AG09319 (cell line): Measurements from ENCODE around the gene CYP2B6.

Experiments
- DNase-seq: peaks from one replicate; pipeline ENCODE4 v3.0.0-alpha.2; 2010; ENCODE audit warnings: low read depth; ENCODE audit errors: extremely low read depth
- TF ChIP-seq, protein P1 (sequence below): IDR thresholded peaks from 2 replicates; pipeline ENCODE4 v1.5.1; 2011; ENCODE audit warnings: low read depth, mild to moderate bottlenecking, inconsistent platforms, low read length, moderate library complexity

The CYP2B6 gene

DNA sequence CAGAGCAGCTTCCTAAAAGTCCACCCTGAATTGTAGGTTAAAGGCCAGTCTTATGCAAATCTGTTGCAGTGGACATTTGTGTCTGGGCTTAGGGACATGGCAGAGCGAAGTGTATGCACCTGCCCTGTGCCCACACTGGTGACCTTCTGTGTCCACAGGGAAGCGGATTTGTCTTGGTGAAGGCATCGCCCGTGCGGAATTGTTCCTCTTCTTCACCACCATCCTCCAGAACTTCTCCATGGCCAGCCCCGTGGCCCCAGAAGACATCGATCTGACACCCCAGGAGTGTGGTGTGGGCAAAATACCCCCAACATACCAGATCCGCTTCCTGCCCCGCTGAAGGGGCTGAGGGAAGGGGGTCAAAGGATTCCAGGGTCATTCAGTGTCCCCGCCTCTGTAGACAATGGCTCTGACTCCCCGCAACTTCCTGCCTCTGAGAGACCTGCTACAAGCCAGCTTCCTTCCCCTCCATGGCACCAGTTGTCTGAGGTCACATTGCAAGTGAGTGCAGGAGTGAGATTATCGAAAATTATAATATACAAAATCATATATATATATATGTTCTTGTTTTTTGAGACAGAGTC is 25.5 kb downstream of the CYP2B6 start:
- no peak for DNase-seq
- TF ChIP-seq, protein P1, sequence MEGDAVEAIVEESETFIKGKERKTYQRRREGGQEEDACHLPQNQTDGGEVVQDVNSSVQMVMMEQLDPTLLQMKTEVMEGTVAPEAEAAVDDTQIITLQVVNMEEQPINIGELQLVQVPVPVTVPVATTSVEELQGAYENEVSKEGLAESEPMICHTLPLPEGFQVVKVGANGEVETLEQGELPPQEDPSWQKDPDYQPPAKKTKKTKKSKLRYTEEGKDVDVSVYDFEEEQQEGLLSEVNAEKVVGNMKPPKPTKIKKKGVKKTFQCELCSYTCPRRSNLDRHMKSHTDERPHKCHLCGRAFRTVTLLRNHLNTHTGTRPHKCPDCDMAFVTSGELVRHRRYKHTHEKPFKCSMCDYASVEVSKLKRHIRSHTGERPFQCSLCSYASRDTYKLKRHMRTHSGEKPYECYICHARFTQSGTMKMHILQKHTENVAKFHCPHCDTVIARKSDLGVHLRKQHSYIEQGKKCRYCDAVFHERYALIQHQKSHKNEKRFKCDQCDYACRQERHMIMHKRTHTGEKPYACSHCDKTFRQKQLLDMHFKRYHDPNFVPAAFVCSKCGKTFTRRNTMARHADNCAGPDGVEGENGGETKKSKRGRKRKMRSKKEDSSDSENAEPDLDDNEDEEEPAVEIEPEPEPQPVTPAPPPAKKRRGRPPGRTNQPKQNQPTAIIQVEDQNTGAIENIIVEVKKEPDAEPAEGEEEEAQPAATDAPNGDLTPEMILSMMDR, result no peak

DNA sequence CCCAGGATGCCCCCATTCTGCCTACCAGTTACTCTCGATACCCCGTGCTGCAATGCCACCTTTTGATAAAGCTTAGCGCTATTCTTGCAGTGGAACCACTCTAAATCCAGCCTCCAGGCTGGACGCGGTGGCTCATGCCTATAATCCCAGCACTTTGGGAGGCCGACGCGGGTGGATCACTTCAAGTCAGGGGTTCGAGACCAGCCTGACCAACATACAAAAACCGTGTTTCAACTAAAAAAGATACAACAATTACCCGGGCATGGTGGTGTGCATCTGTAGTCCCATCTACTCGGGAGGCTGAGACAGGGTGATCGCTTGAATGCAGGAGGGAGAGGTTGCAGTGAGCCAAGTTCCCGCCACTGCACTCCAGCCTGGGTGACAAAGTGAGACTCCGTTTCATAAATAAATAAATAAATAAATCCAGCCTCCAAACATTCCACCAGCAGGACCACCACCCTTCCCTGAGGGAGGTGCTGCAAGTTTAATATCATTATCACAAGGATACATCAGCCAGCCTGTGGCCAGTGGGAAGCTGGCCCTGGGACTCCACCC is 27.7 kb downstream of the CYP2B6 start:
- TF ChIP-seq, protein P1, result no peak

DNA sequence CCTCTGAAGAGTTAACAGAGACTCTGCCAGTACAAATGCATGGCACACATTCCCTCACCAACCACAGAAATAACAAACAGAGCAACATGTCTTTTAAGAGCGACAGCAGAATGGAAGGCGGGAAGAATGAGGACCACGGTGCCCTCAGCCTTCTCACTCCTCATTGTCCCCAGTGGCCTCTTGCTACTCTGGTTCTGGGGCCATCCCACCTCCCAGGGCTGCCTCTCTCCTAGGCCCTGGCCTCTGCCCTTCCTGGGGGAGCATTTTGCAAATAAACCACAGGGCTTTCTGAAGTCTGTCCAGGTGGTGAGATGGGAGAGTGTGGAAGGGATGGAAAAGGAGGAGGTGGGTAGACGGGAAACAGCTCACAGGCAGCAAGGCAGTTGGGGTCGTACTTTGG is 28.3 kb downstream of the CYP2B6 start:
- TF ChIP-seq, protein P1, result no peak
- DNase-seq, result no peak

More for the DNA sequence above, 27.7 kb downstream of the CYP2B6 start:
- no peak for DNase-seq

DNA sequence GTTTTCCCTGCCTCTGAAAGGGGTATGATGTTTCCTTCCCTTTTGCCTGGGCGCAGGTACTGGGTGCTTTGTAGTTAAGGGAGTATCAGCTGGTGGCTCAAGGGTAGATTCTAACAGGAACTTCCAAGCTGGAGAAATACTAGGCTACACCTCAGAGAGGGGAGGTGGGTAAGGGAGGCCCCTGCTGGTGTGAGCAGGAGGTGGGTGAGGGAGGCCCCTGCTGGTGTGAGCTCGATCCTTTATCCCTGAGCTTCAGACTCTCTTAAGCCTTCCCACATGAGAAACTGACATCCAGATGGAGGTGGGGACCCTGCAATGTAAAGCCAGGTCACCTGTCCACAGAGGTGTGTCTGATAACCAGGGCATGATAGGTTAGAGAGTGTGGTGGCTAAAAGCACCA is 32.1 kb downstream of the CYP2B6 start:
- no peak for DNase-seq
- TF ChIP-seq, protein P1, result no peak

DNA sequence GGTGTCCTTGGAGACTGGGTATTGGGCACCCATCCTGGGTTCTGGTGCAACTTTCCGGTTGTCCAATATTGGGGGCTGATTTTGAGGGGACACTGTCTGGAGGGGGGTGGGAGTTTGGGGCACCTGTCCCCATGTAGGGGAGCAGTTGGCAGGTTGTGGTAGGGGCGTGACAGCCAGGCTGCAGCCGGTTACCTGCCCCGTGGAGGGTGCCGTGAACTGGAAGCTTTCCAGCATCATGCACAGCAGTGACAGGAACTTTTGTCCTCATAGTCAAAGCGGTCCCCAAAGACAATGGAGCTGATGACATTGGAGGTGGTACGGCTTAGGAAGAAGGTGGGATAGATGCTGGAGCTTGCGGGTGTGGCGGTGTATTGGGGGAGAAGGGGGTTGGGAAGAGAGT is 34.3 kb downstream of the CYP2B6 start:
- no peak for DNase-seq
- TF ChIP-seq, protein P1, result no peak

DNA sequence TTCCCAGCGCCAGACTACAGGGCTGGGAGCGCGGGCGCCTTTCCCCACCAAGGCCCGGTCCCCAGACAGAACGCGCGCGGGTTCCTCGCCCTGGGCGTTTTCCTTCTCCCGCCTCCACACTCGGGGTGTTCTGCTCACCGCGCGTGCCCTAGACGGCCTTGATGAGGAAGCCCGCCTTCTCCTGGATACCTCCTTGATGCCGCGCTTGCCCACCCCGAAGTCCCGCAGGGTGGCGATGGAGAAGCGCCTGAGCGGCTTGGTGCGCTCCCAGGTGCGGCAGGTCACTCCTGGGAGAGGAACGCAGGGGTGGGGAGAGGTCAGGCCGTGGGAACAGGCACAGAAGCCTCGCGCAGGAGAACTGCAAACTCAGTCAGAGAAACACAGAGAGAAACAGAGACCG is 34.8 kb downstream of the CYP2B6 start:
- TF ChIP-seq, protein P1, result no peak

DNA sequence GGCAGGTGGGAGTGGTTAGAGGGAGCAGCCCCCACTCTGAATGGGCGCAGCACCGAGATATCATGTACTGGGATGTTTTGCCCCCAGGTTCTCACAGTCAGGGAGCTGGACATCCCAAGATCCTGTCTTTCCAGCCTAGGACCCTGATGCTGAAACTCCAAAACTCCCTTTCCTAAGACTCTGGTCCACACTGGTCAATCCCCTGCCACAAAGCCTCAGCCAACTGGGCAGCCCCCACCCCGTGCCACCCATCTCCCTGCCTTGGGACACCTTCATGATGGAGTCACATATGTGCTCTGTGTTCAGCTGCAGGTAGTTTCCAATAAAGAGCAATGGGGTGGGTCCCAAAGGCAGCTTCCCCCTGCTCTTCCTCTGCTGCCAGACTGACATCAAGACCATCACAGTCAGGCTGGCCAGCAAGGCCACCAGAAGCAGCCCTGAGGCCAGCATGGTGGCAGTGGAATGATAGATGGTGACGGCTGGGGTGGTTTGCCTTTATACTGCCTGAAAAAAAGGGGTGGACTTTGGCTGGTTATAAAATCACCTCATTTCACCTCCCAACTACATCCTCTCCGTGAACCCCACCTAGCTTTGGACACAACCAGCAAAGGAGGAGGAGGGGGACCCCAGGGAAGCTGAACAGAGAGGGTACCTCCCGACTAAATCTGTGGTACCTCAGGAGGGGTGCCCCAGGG is 36.3 kb downstream of the CYP2B6 start:
- no peak for DNase-seq
- TF ChIP-seq, protein P1, result no peak

More for the DNA sequence above, 34.8 kb downstream of the CYP2B6 start:
- DNase-seq, result no peak
